A549 (cell line): ENCODE data around the gene CRTAP. TPM values are rescaled to one million over a fixed set of nuclear protein-coding genes. Genes with fewer than 3 reads are reported as not detected.
A peak's percentile ranks its signal among the peaks of the same experiment; 100 is the strongest.

Source experiments
- ATAC-seq, 2 experiments: fragments of 200-7000 bp in 1 of 2; fragments of >200 bp in 1 of 2; cut with Nextera tagmentation in 1 of 2; cut with Tn5 transposase in 1 of 2; 3 replicates each; pipeline versions ENCODE4 v1.8.0 to v1.9.1; 2018 to 2020; ENCODE audit warnings: mild to moderate bottlenecking in 1 of 2, moderate library complexity in 1 of 2
- CTCF ChIA-PET: fragments of 300-600 bp; sonication (Branson Sonifier 250); formaldehyde crosslinking; extraction: SDS; loops from one replicate; lab custom pipeline; 2021; ENCODE audit warnings: antibody characterized with exemption, inconsistent platforms; lab: Yijun Ruan, JAX
- POLR2A ChIA-PET: fragments of 350-600 bp; formaldehyde crosslinking; extraction: SDS; loops from one replicate; lab custom pipeline; 2021; ENCODE audit warnings: antibody characterized with exemption, inconsistent platforms; lab: Yijun Ruan, JAX
- DNase-seq, 2 experiments: peaks; one replicate each; pipeline versions ENCODE4 v3.0.0 to v3.0.0-alpha.2; 2011 to 2016; ENCODE audit warnings: low read depth in 1 of 2, low spot score in 1 of 2
- FAIRE-seq: peaks from 2 replicates; lab custom pipeline; 2011; peaks lifted over from hg19 to GRCh38; lab: Jason Lieb, UNC
- H3K27ac ChIP-seq, 2 experiments: fragments of >200 bp; sonication (Bioruptor Twin); formaldehyde crosslinking; 3 replicates each; pipeline ENCODE4 v1.5.1; 2016 to 2017
- H3K4me1 ChIP-seq: fragments of >200 bp; sonication (Bioruptor Twin); formaldehyde crosslinking; 3 replicates; pipeline ENCODE4 v1.6.1; 2016
- H3K4me2 ChIP-seq: fragments of >200 bp; sonication (Bioruptor Twin); formaldehyde crosslinking; 3 replicates; pipeline ENCODE4 v1.6.1; 2016
- H3K4me3 ChIP-seq: fragments of >200 bp; sonication (Bioruptor Twin); formaldehyde crosslinking; 3 replicates; pipeline ENCODE4 v1.5.1; 2016
- H3K9me3 ChIP-seq: fragments of >200 bp; sonication (Bioruptor Twin); formaldehyde crosslinking; 3 replicates; pipeline ENCODE4 v1.6.1; 2016
- EHF ChIP-seq: fragments of 250-450 bp; sonication (Bioruptor Pico); IDR thresholded peaks from 2 replicates; pipeline ENCODE4 v1.5.0; 2020; ENCODE audit warnings: mild to moderate bottlenecking
- EHMT2 ChIP-seq: fragments of 200-600 bp; sonication (generic); IDR thresholded peaks from 2 replicates; pipeline ENCODE4 v1.6.1; 2016; ENCODE audit warnings: antibody characterized with exemption, low read depth, mild to moderate bottlenecking, moderate library complexity
- EP300 ChIP-seq, 2 experiments: fragments of >200 bp; sonication (Bioruptor Twin); formaldehyde crosslinking; IDR thresholded peaks; 2 replicates in 1 of 2; 3 replicates in 1 of 2; pipeline ENCODE4 v1.6.1; 2016 to 2017
- FOSL2 ChIP-seq, 2 experiments: fragments of 450-650 bp in 1 of 2; fragments of >200 bp in 1 of 2; sonication (Bioruptor Twin) in 1 of 2; formaldehyde crosslinking; IDR thresholded peaks; 2 replicates each; pipeline versions ENCODE4 v1.5.0 to v1.6.1; 2016 to 2020; ENCODE audit warnings: mild to moderate bottlenecking in 1 of 2, moderate library complexity in 1 of 2
- GATA3 ChIP-seq: IDR thresholded peaks from 2 replicates; pipeline ENCODE4 v1.6.1; 2012; ENCODE audit warnings: borderline replicate concordance
- HDAC2 ChIP-seq: fragments of 200-600 bp; sonication (generic); IDR thresholded peaks from 2 replicates; pipeline ENCODE4 v1.6.1; 2016
- JUN ChIP-seq, 2 experiments: fragments of >200 bp; sonication (Bioruptor Twin); formaldehyde crosslinking; IDR thresholded peaks; 2 replicates in 1 of 2; 3 replicates in 1 of 2; pipeline ENCODE4 v1.6.1; 2016 to 2017
- KDM1A ChIP-seq: fragments of 200-600 bp; sonication (generic); IDR thresholded peaks from 2 replicates; pipeline ENCODE4 v1.6.1; 2016; ENCODE audit warnings: low read depth, mild to moderate bottlenecking
- MAFK ChIP-seq: fragments of 450-650 bp; IDR thresholded peaks from 2 replicates; pipeline ENCODE4 v1.6.1; 2014; ENCODE audit not compliant: partially characterized antibody
- MYC ChIP-seq: IDR thresholded peaks from 2 replicates; pipeline ENCODE4 v1.6.1; 2012; ENCODE audit warnings: mild to moderate bottlenecking, inconsistent platforms, low read length, improper control_type of control experiment, borderline replicate concordance
- NFE2L2 ChIP-seq: fragments of 150-350 bp; conservative IDR thresholded peaks from 2 replicates; pipeline ENCODE4 v1.6.1; 2014; ENCODE audit warnings: low read length
- NR3C1 ChIP-seq: fragments of >200 bp; sonication (Bioruptor Twin); formaldehyde crosslinking; IDR thresholded peaks from 3 replicates; pipeline ENCODE4 v1.6.1; 2017
- PBX3 ChIP-seq: IDR thresholded peaks from 2 replicates; pipeline ENCODE4 v1.6.1; 2012
- RAD21 ChIP-seq, 2 experiments: fragments of >200 bp in 1 of 2; sonication (Bioruptor Twin) in 1 of 2; formaldehyde crosslinking in 1 of 2; IDR thresholded peaks in 1 of 2; conservative IDR thresholded peaks in 1 of 2; 2 replicates in 1 of 2; 3 replicates in 1 of 2; pipeline ENCODE4 v1.6.1; 2012 to 2018; ENCODE audit warnings: inconsistent platforms in 1 of 2
- RARB ChIP-seq: fragments of 250-450 bp; sonication (Bioruptor Pico); IDR thresholded peaks from 2 replicates; pipeline ENCODE4 v1.8.0; 2021; ENCODE audit warnings: mild to moderate bottlenecking, moderate library complexity
- RCOR1 ChIP-seq: fragments of 150-350 bp; IDR thresholded peaks from 2 replicates; pipeline ENCODE4 v1.6.1; 2014; ENCODE audit warnings: antibody characterized with exemption, low read length, low read depth
- TFCP2L1 ChIP-seq: fragments of 250-450 bp; sonication (Bioruptor Pico); IDR thresholded peaks from 2 replicates; pipeline ENCODE4 v1.5.0; 2021; ENCODE audit warnings: mild to moderate bottlenecking
- TP53 ChIP-seq: fragments of 250-450 bp; sonication (Bioruptor Pico); IDR thresholded peaks from 2 replicates; pipeline ENCODE4 v1.5.0; 2021; ENCODE audit warnings: mild to moderate bottlenecking, moderate library complexity
- ZSCAN20 ChIP-seq: fragments of 250-450 bp; sonication (Bioruptor Pico); IDR thresholded peaks from 2 replicates; pipeline ENCODE4 v1.8.0; 2022; ENCODE audit warnings: mild to moderate bottlenecking, moderate library complexity
- WGBS: methylation state at CpG from one replicate; pipeline ENCODE4 v1.1.6; 2017; ENCODE audit errors: missing lambda C conversion rate; 5-methylcytosine and 5-hydroxymethylcytosine counted together
- polyA plus RNA-seq, 4 experiments: library from polyadenylated mRNA; depleted of rRNA in 3 of 4; stranded (reverse); fragments of >200 nt; fragmentation: RNase III in 1 of 4; extraction: RNeasy Plus Mini Kit Qiagen cat#74134 plus additional on column Dnase treatment in 1 of 4; gene quantifications; 2 replicates in 3 of 4; 3 replicates in 1 of 4; pipeline ENCODE4 v1.2.3, GENCODE V29; 2011 to 2017

Gene CRTAP
- polyA plus RNA-seq, 2 of the 4 experiments (the other 2 are of a cell fraction) = 181 to 355 TPM

- no peak for ATAC-seq
- no peak for FAIRE-seq
- Histone ChIP-seq H3K4me1 (no peaks in the 10 kb centered on the region), H3K9me3 (no peaks in the 10 kb centered on the region), H3K27ac (no peak overlapping the region), H3K4me2 (no peak overlapping the region), H3K4me3 (no peak overlapping the region)
- WGBS = 85% methylated on average over 2 of the region's 2 CpGs
- DNase-seq = no peak
- ChIA-PET CTCF (interaction anchor here (1.9 kb wide), 1 partner anchor 207 kb away, joined by 8 read pairs; no protein-coding TSS in a partner anchor), POLR2A (no interaction called here)
- TF ChIP-seq TFCP2L1 (no peak), KDM1A (no peak), EHMT2 (no peak)
Observed at GRCh38 chr3:33166095-33166494, 52.3 kb downstream of the CRTAP start.

GRCh38 chr3:33167284-33167683 lies 53.5 kb downstream of the CRTAP start:
- ATAC-seq (no peak; a peak in 1 of 6 replicates), DNase-seq (no peak), FAIRE-seq (no peak)
- no peaks in the 10 kb centered on the region for H3K4me1 ChIP-seq
- POLR2A ChIA-PET = no interaction called here
- H3K9me3 ChIP-seq = no peaks in the 10 kb centered on the region
- WGBS = 71% methylated on average over 3 of the region's 3 CpGs
- H3K4me3 ChIP-seq = no peak overlapping the region
- no peak overlapping the region for H3K4me2 ChIP-seq
- TF ChIP-seq KDM1A = no peak
- no peak for TF ChIP-seq EHF (CRISPR knock-in tag)
- no peak for TF ChIP-seq HDAC2
- no peak for TF ChIP-seq MYC
- no peak for TF ChIP-seq RAD21 (conservative IDR thresholded peaks at IDR 0.05 in 1 of 2, IDR thresholded peaks at IDR 0.05 in 1 of 2)
- no peak for TF ChIP-seq RARB (CRISPR knock-in tag)
- TF ChIP-seq TP53 (CRISPR knock-in tag) = no peak
- TF ChIP-seq FOSL2 (IDR thresholded peaks at IDR 0.05) = no peak
- no peak for TF ChIP-seq FOSL2 (CRISPR knock-in tag; IDR thresholded peaks at IDR 0.05)
- no peak for TF ChIP-seq NFE2L2
- no peak for TF ChIP-seq EHMT2
- TF ChIP-seq PBX3 = no peak
- no peak for TF ChIP-seq MAFK
- no peak for TF ChIP-seq JUN (IDR thresholded peaks at IDR 0.05)
- H3K27ac ChIP-seq = no peak overlapping the region
- CTCF ChIA-PET = interaction anchor here (0.6 to 1.9 kb wide), 6 partner anchors 10 to 206 kb away, joined by 3 to 8 read pairs (median 4); no protein-coding TSS in a partner anchor

- CTCF ChIA-PET = interaction anchor here (0.6 to 1.9 kb wide), 6 partner anchors 9 to 205 kb away, joined by 3 to 8 read pairs (median 4); no protein-coding TSS in a partner anchor
- DNase-seq (no peak), FAIRE-seq (no peak), ATAC-seq (peak; percentile 54 to 61; a peak in 3 of 6 replicates)
- H3K4me3 ChIP-seq = no peak overlapping the region
- no peak overlapping the region for H3K27ac ChIP-seq
- H3K4me2 ChIP-seq = no peak overlapping the region
- 58% methylated on average over 3 of the region's 3 CpGs for WGBS
- no peak for TF ChIP-seq JUN (IDR thresholded peaks at IDR 0.05)
- no peak for TF ChIP-seq ZSCAN20 (CRISPR knock-in tag)
- TF ChIP-seq RAD21 (conservative IDR thresholded peaks at IDR 0.05 in 1 of 2, IDR thresholded peaks at IDR 0.05 in 1 of 2) = no peak
- TF ChIP-seq NFE2L2 = no peak
- TF ChIP-seq EHMT2 = no peak
- POLR2A ChIA-PET = no interaction called here
- H3K4me1 ChIP-seq = no peaks in the 10 kb centered on the region
- H3K9me3 ChIP-seq = no peaks in the 10 kb centered on the region
Observed at GRCh38 chr3:33167716-33168336, 54.0 kb downstream of the CRTAP start.

GRCh38 chr3:33170531-33170930 lies 56.7 kb downstream of the CRTAP start:
- no peaks in the 10 kb centered on the region for H3K9me3 ChIP-seq
- DNase-seq = no peak
- no peak overlapping the region for H3K4me3 ChIP-seq
- H3K4me2 ChIP-seq = no peak overlapping the region
- no peaks in the 10 kb centered on the region for H3K4me1 ChIP-seq
- ChIA-PET CTCF (no interaction called here), POLR2A (no interaction called here)
- TF ChIP-seq NR3C1 (no peak), RCOR1 (no peak), GATA3 (no peak), EP300 (IDR thresholded peaks at IDR 0.05) (no peak)
- no peak for FAIRE-seq
- 85% methylated on average over 6 of the region's 6 CpGs for WGBS
- ATAC-seq = no peak
- H3K27ac ChIP-seq = no peak overlapping the region
